Naive B cell (primary cell): ENCODE data around the gene TRAF3. TPM values are rescaled to one million over a fixed set of nuclear protein-coding genes. Genes with fewer than 3 reads are reported as not detected.

Experiments
- ATAC-seq, 2 donors: fragments of 150-1000 bp; cut with Tn5 transposase; 2 replicates each; pipeline ENCODE4 v1.10.0; 2021; ENCODE audit warnings: low read depth in 2 of 2, mild to moderate bottlenecking in 2 of 2, moderate library complexity in 2 of 2
- DNase-seq: peaks from one replicate; pipeline ENCODE4 v3.0.0; 2022
- H3K27ac Mint-ChIP-seq, 6 donors: one replicate each; pipeline ENCODE4 v1.8.0; 2020 to 2022; ENCODE audit warnings: mild to moderate bottlenecking in 6 of 6, mixed read lengths in 6 of 6, moderate library complexity in 5 of 6, inconsistent platforms in 2 of 6
- H3K27me3 Mint-ChIP-seq, 3 donors: one replicate each; pipeline ENCODE4 v1.8.0; 2021 to 2022; ENCODE audit warnings: mixed read lengths in 3 of 3, mild to moderate bottlenecking in 1 of 3
- H3K36me3 Mint-ChIP-seq, 2 donors: one replicate each; pipeline ENCODE4 v1.8.0; 2020 to 2022; ENCODE audit warnings: mixed read lengths in 2 of 2, inconsistent platforms in 1 of 2, mild to moderate bottlenecking in 1 of 2
- H3K4me1 Mint-ChIP-seq, 3 donors: one replicate each; pipeline ENCODE4 v1.8.0; 2020 to 2022; ENCODE audit warnings: mixed read lengths in 3 of 3, inconsistent platforms in 1 of 3, mild to moderate bottlenecking in 1 of 3, moderate library complexity in 1 of 3
- H3K4me3 Mint-ChIP-seq, 8 donors: one replicate each; pipeline ENCODE4 v1.8.0; 2020 to 2022; ENCODE audit warnings: mild to moderate bottlenecking in 8 of 8, mixed read lengths in 8 of 8, moderate library complexity in 8 of 8, inconsistent platforms in 2 of 8
- H3K9me3 Mint-ChIP-seq, 7 donors: one replicate each; pipeline ENCODE4 v1.8.0; 2020 to 2022; ENCODE audit warnings: mixed read lengths in 7 of 7, mild to moderate bottlenecking in 5 of 7, inconsistent platforms in 2 of 7, moderate library complexity in 1 of 7
- polyA plus RNA-seq, 6 donors: library from polyadenylated mRNA; unstranded; fragments of 300-500 nt; fragmentation: Illumina TruSeq; gene quantifications; one replicate each; pipeline ENCODE4 v1.2.3, GENCODE V29; 2021; ENCODE audit warnings: low read depth in 6 of 6

TRAF3 gene
- polyA plus RNA-seq, 6 donors from 2014 or later, result 22.2 to 36.7 (median 27.0) TPM

DNA sequence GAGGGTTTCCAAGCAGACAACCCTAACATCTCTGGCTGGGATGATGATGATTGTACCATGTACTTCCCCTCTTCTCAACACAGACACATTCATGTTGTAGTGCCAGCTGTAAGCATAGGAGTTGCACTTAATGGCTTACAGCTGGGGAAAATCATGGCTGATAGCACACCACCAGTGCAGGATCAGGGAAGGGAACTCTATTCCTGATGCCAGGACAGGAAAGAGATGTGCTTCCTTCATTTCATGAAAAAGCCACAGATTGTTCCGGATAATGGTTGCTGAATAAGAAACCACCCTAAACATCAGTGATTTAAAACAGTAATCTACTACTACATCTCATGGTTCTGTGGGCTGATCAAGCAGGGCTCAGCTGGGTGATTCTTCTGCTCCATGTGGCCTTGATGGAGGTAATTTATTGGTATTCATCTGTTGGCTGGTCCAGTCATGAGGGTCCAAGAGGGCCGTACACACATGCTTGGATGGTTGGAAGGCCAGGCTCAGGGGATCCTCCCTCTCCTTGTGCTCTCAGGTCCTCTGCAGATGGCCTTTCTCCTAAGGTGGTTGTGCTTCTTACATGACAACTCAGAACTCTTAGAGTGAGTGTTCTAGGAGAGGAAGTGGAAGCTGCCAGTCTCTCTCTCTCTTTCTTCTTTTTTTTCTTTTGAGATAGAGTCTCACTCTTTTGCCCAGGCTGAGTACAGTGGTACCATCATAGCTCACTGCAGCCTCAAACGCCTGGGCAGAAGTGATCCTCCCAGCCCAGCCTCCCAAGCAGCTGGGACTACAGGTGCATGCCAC, 16.5 kb downstream of the TRAF3 start:
- peak overlapping the region in 5 of 8 donors; percentile 32 to 84 (median 56) for H3K4me3 Mint-ChIP-seq
- ATAC-seq (peak in 1 of 2 donors; percentile 29), DNase-seq (no peak)
- H3K9me3 Mint-ChIP-seq, result peaks cover 0 to 10% (median 4%) of the 10 kb centered on the region in 7 donors
- peaks cover 56 to 93% (median 85%) of the 10 kb centered on the region in 3 donors for H3K4me1 Mint-ChIP-seq
- H3K36me3 Mint-ChIP-seq, result peaks cover 17 to 24% of the 10 kb centered on the region in 2 donors
- peak overlapping the region; percentile 19 to 92 (median 78) for H3K27ac Mint-ChIP-seq
- no peaks in the 10 kb centered on the region for H3K27me3 Mint-ChIP-seq

DNA sequence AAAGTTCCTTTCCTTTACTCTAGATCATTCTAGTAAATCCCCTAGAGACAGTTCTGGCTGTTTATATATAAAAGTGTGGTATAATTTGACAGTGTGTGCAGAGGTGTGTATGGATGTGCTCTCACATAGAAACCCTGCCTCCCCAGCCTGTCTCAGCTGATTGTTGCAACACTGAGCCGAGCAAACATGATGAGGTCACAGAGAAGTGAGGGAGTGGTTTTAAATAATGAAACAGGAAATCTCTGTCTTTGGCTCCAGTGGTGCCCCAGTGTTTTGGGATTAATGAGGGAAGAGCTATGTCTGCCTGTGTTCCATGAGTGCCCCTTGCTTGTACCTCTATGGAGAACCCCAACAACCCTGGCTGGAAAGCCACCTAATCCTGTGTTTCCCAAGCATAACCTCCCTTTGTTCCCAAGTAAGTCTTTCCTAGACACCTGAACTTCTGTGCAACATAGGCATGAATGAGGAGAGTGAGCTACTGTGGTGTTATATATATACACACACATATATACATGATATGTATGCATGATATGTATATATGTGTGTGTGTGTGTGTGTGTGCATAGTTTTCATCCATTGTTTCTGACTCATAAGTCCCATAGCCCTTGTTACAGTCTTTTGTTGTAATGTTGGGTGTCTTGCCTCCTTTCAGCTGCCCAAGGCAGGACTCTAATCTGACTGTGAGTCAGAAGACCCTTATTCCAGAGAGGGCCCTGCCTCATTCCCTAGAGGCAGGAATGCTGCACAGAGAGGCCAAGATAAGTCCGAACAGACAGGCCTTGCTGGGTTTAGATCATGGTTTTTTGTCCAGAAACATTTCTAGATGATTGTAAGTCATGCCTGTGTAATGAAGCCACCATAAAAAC, 18.0 kb downstream of the TRAF3 start:
- peaks cover 0 to 10% (median 4%) of the 10 kb centered on the region in 7 donors for H3K9me3 Mint-ChIP-seq
- peaks cover 21 to 23% of the 10 kb centered on the region in 2 donors for H3K36me3 Mint-ChIP-seq
- DNase-seq (peak; percentile 45), ATAC-seq (peak; percentile 83 to 91)
- H3K4me1 Mint-ChIP-seq, result peaks cover 54 to 93% (median 82%) of the 10 kb centered on the region in 3 donors
- H3K27ac Mint-ChIP-seq, result peak overlapping the region; percentile 44 to 97 (median 87)
- H3K27me3 Mint-ChIP-seq, result no peaks in the 10 kb centered on the region
- peak overlapping the region in 6 of 8 donors; percentile 8 to 70 (median 40) for H3K4me3 Mint-ChIP-seq

DNA sequence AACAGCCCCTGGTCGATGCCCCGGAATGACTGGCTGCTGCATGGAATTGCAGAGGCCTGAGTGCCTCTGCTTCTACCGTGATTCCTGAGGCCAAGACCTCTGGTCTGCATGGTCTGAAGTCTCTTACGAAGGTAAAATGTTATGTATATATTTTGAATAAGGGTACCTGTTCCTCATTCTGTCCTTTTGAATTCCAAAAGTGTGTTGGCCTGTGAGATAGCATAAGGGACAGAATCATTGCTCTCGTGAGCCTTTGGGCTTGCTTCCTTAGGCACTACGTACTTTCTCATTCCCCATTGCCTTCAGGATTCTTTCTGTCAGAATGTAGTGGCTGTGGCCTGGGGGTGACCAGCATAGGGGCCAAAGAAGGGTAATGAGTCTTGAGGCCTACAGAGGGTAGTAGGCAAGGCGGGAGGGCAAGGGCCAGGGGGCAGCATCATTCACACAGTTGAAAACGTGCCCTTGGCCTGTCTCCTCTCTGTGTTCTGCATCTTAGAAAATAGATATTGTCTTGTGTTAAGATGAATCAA, 19.5 kb downstream of the TRAF3 start:
- ATAC-seq (no peak), DNase-seq (no peak)
- Mint-ChIP-seq H3K27ac (peak overlapping the region in 4 of 6 donors; percentile 44 to 80 (median 60)), H3K9me3 (peaks cover 0 to 8% (median 4%) of the 10 kb centered on the region in 7 donors), H3K27me3 (no peaks in the 10 kb centered on the region), H3K4me1 (peaks cover 41 to 87% (median 68%) of the 10 kb centered on the region in 3 donors), H3K4me3 (peak overlapping the region in 1 of 8 donors; percentile 16), H3K36me3 (peaks cover 9 to 17% of the 10 kb centered on the region in 2 donors)

DNA sequence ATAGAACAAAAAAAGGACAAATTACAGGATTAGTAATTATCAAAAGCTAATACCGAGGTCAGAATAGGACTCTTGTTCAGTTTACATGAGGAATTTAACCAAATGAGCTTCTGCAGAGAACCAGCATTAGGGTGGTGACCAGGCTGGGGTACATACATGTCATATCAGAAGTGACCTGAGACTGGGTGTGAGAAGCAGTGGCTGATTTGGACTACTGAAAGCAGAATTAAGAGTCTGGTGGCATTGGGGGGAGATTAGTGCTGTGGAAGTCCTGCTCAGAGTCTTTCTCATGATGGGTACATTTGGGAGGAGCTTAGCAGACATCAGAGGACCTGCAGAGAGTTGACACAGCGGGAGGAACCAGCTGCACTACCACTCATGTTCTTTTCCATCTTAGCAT, 21.7 kb downstream of the TRAF3 start:
- peak overlapping the region in 5 of 6 donors; percentile 16 to 92 (median 52) for H3K27ac Mint-ChIP-seq
- peak overlapping the region in 5 of 8 donors; percentile 2 to 83 (median 27) for H3K4me3 Mint-ChIP-seq
- H3K9me3 Mint-ChIP-seq, result peaks cover 0 to 3% (median 0%) of the 10 kb centered on the region in 7 donors
- DNase-seq, result no peak
- no peak for ATAC-seq
- H3K27me3 Mint-ChIP-seq, result no peaks in the 10 kb centered on the region
- peaks cover 3 to 11% of the 10 kb centered on the region in 2 donors for H3K36me3 Mint-ChIP-seq
- peaks cover 46 to 80% (median 63%) of the 10 kb centered on the region in 3 donors for H3K4me1 Mint-ChIP-seq

DNA sequence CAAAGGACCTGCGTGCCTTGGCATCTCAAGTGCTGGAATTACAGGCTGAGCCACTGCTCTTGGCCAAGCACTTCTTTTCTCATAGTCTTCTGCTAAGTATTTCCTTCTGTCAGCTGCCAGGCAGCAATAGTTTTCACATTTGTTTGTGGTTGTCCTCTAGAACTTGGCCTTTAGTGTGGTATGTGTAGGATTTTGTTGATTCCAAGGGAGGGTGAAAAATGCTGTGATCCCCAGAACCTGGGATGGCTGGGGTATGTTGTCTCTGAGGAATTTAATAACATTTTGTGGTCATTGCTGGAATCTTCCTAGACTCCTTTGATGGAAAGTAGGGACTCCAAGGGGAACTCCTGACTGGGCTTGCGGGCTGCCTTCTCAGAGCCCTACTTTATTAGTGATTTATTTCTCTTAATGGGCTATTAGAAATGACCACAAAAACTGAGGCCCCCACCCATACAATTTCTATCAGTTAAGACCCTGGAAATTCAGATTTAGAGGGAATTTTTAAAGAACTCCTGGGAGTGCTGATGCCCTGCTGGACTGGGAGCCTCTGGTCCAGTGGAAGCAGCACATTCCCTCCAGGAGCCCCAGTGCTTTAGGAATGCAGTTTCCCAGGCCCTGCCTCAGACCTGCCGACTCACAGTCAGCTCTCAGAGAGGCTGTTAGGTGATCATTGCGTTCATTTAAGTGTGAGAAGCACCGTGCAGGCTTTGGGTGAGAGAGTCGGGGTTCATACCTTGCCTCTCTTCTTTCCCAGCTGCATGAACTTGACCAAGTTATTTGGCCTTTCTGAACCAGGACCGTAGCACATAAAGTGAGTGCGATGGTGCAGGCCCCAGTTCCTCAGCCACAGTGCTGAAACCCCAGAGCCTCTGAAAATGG, 22.7 kb downstream of the TRAF3 start:
- Mint-ChIP-seq H3K4me3 (peak overlapping the region in 2 of 8 donors; percentile 48 to 83), H3K36me3 (peaks cover 0 to 9% of the 10 kb centered on the region in 2 donors), H3K9me3 (no peaks in the 10 kb centered on the region), H3K27ac (peak overlapping the region; percentile 44 to 87 (median 76)), H3K4me1 (peaks cover 45 to 80% (median 65%) of the 10 kb centered on the region in 3 donors), H3K27me3 (no peaks in the 10 kb centered on the region)
- DNase-seq (no peak), ATAC-seq (no peak)

DNA sequence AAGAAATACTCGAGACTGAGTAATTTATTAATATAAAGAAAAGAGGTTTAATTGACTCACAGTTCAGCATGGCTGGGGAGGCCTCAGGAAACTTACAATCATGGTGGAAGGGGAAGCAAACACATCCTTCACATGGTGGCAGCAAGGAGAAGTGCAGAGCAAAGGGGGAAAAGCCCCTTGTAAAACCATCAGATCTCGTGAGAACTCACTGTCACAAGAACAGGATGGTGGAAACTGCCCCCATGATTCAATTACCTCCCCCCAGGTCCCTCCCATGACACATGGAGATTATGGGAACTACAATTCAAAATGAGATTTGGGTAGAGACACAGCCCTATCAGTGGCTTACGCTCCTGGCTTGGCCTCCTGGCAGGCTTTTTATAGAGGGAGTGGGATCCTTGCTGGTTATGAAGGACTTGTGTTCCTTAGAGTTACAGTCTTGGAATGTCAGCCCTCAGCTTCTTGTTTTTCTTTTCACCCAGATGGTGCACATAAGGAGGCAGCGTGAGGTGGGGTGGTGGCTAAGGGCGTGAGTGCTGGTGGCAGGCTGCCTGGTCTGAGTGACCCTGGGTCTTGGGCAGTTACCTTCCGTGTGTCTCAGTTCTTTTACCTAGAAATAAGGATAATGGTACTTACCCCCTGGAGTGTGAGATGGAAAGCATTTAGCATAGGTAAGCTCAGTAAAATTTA, 25.7 kb downstream of the TRAF3 start:
- H3K27ac Mint-ChIP-seq, result peak overlapping the region; percentile 58 to 96 (median 87)
- H3K36me3 Mint-ChIP-seq, result peaks cover 0 to 4% of the 10 kb centered on the region in 2 donors
- H3K4me1 Mint-ChIP-seq, result peaks cover 56 to 84% (median 71%) of the 10 kb centered on the region in 3 donors
- no peak for DNase-seq
- no peak for ATAC-seq
- no peaks in the 10 kb centered on the region for H3K9me3 Mint-ChIP-seq
- peak overlapping the region in 5 of 8 donors; percentile 3 to 56 (median 15) for H3K4me3 Mint-ChIP-seq
- H3K27me3 Mint-ChIP-seq, result no peaks in the 10 kb centered on the region

DNA sequence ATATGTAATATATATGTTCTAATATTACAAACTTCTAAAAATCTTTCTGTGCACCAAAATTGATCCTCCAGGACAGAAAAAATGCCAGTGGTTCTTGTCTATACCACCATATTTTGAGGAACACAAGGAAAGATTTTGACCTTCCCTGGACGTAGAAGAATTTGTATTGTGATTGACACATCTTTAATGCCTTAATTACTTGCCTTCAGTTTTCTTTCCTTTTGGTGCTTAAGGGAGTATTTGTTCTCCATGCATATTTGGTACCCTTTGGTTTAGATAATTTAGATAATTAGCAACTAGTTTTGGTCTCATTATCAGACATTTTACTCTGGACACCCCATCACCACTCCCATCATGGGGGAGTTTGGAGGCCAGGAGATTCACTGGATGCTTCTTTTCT, 27.6 kb downstream of the TRAF3 start:
- Mint-ChIP-seq H3K27ac (peak overlapping the region; percentile 94 to 98 (median 96)), H3K4me3 (peak overlapping the region in 7 of 8 donors; percentile 70 to 90 (median 83)), H3K36me3 (no peaks in the 10 kb centered on the region), H3K9me3 (no peaks in the 10 kb centered on the region), H3K4me1 (peaks cover 47 to 86% (median 64%) of the 10 kb centered on the region in 3 donors), H3K27me3 (no peaks in the 10 kb centered on the region)
- ATAC-seq (no peak), DNase-seq (no peak)

DNA sequence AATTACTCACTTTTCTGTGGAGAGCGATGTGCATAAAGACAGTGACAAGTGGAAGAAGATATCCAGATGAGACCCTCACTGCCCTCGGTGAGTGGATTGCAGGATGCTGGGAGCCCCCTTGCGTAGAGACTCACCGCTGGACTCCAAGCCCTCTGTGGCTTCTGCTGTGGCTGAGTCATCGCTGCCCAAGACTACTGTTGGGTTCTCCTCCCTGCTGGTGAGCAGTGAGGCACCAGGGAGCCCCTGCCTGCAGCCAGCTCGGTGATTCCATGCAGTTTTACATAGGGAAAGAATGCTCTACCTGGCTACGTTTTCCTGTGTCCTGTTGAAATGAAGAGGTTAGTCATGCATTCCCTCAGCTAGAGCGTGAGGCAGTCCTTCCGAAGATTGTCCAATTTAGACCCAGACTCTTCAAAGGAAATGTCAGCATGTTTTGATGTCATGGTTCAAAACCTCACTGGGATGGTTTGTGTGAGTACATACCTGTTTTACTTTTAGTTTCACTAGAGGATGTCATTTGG, 28.2 kb downstream of the TRAF3 start:
- peaks cover 0 to 1% of the 10 kb centered on the region in 2 donors for H3K36me3 Mint-ChIP-seq
- peak overlapping the region; percentile 59 to 90 (median 82) for H3K4me3 Mint-ChIP-seq
- H3K9me3 Mint-ChIP-seq, result no peaks in the 10 kb centered on the region
- peak; percentile 38 for DNase-seq
- H3K4me1 Mint-ChIP-seq, result peaks cover 53 to 86% (median 69%) of the 10 kb centered on the region in 3 donors
- H3K27me3 Mint-ChIP-seq, result no peaks in the 10 kb centered on the region
- peak overlapping the region; percentile 94 to 98 (median 96) for H3K27ac Mint-ChIP-seq
- ATAC-seq, result peak; percentile 61 to 65

DNA sequence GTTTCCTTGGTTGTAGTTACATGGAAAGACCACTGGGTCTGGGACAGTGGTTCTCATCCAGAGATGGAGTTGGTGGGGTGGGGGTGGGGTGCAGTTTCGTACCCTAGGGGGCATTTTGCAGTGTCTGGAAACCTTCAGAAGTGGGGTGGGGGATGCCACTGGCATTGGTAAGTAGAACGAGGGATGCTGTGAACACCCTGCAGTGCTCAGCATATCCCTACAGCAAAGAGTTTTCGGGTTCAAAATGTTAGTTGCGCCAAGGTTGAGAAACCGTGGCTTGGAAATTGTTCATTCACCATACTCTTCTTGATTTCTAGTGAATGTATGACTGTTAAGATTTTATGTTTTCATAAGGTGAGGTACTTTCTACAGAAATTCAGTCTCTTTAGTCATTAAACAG, 28.7 kb downstream of the TRAF3 start:
- H3K36me3 Mint-ChIP-seq, result peaks cover 0 to 5% of the 10 kb centered on the region in 2 donors
- peak overlapping the region; percentile 59 to 90 (median 82) for H3K4me3 Mint-ChIP-seq
- ATAC-seq (no peak), DNase-seq (no peak)
- peak overlapping the region; percentile 94 to 98 (median 96) for H3K27ac Mint-ChIP-seq
- H3K9me3 Mint-ChIP-seq, result no peaks in the 10 kb centered on the region
- peaks cover 58 to 87% (median 74%) of the 10 kb centered on the region in 3 donors for H3K4me1 Mint-ChIP-seq
- no peaks in the 10 kb centered on the region for H3K27me3 Mint-ChIP-seq

DNA sequence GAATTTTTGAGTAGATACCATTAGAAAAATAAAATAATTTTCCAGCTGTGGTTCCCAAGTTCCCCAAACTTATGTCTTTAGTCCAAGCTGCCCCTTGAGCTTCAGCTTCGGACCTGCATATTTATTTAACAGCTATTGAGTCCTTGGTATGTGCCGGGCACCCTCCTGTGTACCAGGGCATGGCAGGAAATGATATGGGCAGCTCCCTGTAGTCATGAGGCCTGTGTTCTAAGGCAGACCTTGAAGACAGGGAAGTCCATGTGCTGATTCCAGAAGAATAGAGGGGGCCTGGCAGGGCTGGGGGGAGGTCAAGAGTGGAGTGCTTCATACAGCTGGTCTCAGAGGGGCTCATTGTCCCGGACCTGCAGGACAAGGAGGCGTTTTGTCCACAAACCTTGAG, 29.2 kb downstream of the TRAF3 start:
- H3K9me3 Mint-ChIP-seq, result no peaks in the 10 kb centered on the region
- DNase-seq (no peak), ATAC-seq (no peak)
- peak overlapping the region; percentile 94 to 97 (median 96) for H3K27ac Mint-ChIP-seq
- H3K4me3 Mint-ChIP-seq, result peak overlapping the region in 7 of 8 donors; percentile 22 to 90 (median 83)
- H3K27me3 Mint-ChIP-seq, result no peaks in the 10 kb centered on the region
- peaks cover 63 to 88% (median 79%) of the 10 kb centered on the region in 3 donors for H3K4me1 Mint-ChIP-seq
- peaks cover 0 to 5% of the 10 kb centered on the region in 2 donors for H3K36me3 Mint-ChIP-seq

DNA sequence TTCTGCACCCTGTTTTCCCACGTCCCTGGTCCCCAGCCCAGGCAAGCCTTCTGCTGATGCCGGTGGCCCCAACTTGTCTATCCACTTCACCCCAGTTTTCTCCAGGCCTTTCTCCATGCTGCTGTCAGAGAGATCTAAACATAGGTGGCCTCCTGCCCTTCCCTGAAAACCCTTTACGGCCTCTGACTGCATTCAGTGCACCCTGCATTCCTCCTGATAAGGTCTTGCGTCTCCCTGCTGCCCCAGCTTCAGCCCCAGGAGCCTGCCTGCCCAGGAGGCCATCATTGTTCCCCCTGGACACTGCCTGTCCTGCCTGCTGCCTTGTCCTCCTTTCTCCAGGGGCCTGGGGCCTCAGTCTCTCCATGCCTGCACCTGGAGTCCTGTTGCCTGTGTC, 29.8 kb downstream of the TRAF3 start:
- DNase-seq (no peak), ATAC-seq (no peak)
- Mint-ChIP-seq H3K9me3 (no peaks in the 10 kb centered on the region), H3K4me3 (peak overlapping the region; percentile 67 to 90 (median 82)), H3K27ac (peak overlapping the region; percentile 94 to 97 (median 96)), H3K36me3 (peaks cover 0 to 5% of the 10 kb centered on the region in 2 donors), H3K27me3 (no peaks in the 10 kb centered on the region), H3K4me1 (peaks cover 67 to 94% (median 84%) of the 10 kb centered on the region in 3 donors)
